Measurements from ENCODE around the gene SOS1. TPM values are rescaled to one million over a fixed set of nuclear protein-coding genes. Genes with fewer than 3 reads are reported as not detected.

The SOS1 gene
- total RNA-seq, 4 donors from 2014 or later: 38.7 to 49.1 (median 40.8) TPM

GRCh38 chr2:39007875-39008504, 112.9 kb downstream of the SOS1 start:
- Histone ChIP-seq H3K4me1 (no peaks in the 10 kb centered on the region), H3K27ac (no peak overlapping the region), H3K36me3 (peaks cover 0 to 77% (median 0%) of the 10 kb centered on the region in 3 donors), H3K4me3 (no peak overlapping the region), H3K27me3 (no peaks in the 10 kb centered on the region), H3K9me3 (no peaks in the 10 kb centered on the region)
- no peak for TF ChIP-seq CTCF (IDR thresholded peaks at IDR 0.05)
- TF ChIP-seq POLR2A (IDR thresholded peaks at IDR 0.05): no peak
- DNase-seq: no peak

GRCh38 chr2:39000552-39000951, 120.3 kb downstream of the SOS1 start:
- H3K27ac ChIP-seq: no peak overlapping the region
- H3K27me3 ChIP-seq: no peaks in the 10 kb centered on the region
- H3K4me3 ChIP-seq: no peak overlapping the region
- TF ChIP-seq CTCF (IDR thresholded peaks at IDR 0.05): no peak
- H3K36me3 ChIP-seq: peaks cover 0 to 59% (median 0%) of the 10 kb centered on the region in 3 donors
- H3K9me3 ChIP-seq: no peaks in the 10 kb centered on the region
- no peaks in the 10 kb centered on the region for H3K4me1 ChIP-seq
- DNase-seq: no peak

DNA sequence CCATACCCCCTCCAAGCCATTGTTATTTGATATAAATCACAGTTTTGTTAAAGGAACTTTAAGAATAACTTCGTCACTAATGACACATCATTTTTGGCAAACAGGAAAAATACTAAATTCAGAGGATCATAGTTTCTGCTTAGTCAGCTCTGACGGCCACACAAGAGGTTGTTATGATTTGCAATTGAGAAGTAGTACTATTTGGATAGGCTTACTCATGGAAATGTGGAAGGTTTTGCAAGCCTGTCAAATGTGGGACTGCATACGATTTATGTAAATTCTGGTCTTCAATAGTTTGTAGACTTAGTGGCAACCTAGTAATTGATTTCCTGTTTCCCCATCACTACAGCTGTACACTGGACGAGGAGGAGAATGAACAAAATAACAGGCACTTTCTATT, 123.1 kb downstream of the SOS1 start:
- H3K27me3 ChIP-seq: no peaks in the 10 kb centered on the region
- no peak overlapping the region for H3K4me3 ChIP-seq
- DNase-seq: no peak
- no peak overlapping the region for H3K27ac ChIP-seq
- TF ChIP-seq POLR2A (IDR thresholded peaks at IDR 0.05) (no peak), CTCF (IDR thresholded peaks at IDR 0.05) (no peak)
- H3K4me1 ChIP-seq: no peaks in the 10 kb centered on the region
- H3K36me3 ChIP-seq: peaks cover 0 to 65% (median 0%) of the 10 kb centered on the region in 3 donors
- H3K9me3 ChIP-seq: no peaks in the 10 kb centered on the region

DNA sequence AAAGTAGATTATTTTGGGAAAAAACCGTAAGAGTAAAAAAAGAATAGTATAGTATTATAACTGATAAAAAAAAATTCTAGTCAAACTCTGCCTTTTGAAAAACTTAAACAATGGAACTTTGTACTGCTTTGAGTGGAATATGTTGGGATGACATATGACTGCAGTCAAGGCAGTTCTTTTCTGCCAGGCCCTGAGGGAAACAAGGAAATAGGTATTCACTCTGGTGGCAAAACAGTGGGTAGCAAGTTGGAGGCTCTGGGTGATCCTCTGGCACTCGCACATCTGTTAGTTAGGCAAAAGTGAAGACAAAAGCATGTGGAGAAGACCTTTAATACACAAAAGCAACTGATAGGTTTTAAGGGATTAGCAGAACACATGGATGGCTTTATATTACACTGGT, 129.0 kb downstream of the SOS1 start:
- peaks cover 0 to 45% (median 0%) of the 10 kb centered on the region in 3 donors for H3K36me3 ChIP-seq
- H3K4me1 ChIP-seq: no peaks in the 10 kb centered on the region
- no peak overlapping the region for H3K27ac ChIP-seq
- no peaks in the 10 kb centered on the region for H3K27me3 ChIP-seq
- DNase-seq: no peak
- no peak for TF ChIP-seq POLR2A (IDR thresholded peaks at IDR 0.05)
- TF ChIP-seq CTCF (IDR thresholded peaks at IDR 0.05): no peak
- no peaks in the 10 kb centered on the region for H3K9me3 ChIP-seq
- H3K4me3 ChIP-seq: no peak overlapping the region

- H3K27ac ChIP-seq: no peak overlapping the region
- no peak for TF ChIP-seq CTCF (IDR thresholded peaks at IDR 0.05)
- TF ChIP-seq POLR2A (IDR thresholded peaks at IDR 0.05): no peak
- H3K27me3 ChIP-seq: no peaks in the 10 kb centered on the region
- DNase-seq: no peak
- no peaks in the 10 kb centered on the region for H3K4me1 ChIP-seq
- H3K4me3 ChIP-seq: no peak overlapping the region
- H3K36me3 ChIP-seq: peaks cover 0 to 43% (median 0%) of the 10 kb centered on the region in 3 donors
- H3K9me3 ChIP-seq: no peaks in the 10 kb centered on the region
Measured at GRCh38 chr2:38988716-38989115, 132.1 kb downstream of the SOS1 start.

GRCh38 chr2:38982498-38982897, 138.4 kb downstream of the SOS1 start:
- H3K27ac ChIP-seq: no peak overlapping the region
- TF ChIP-seq POLR2A (IDR thresholded peaks at IDR 0.05): no peak
- no peak for TF ChIP-seq CTCF (IDR thresholded peaks at IDR 0.05)
- H3K4me3 ChIP-seq: no peak overlapping the region
- H3K4me1 ChIP-seq: no peaks in the 10 kb centered on the region
- no peaks in the 10 kb centered on the region for H3K27me3 ChIP-seq
- peaks cover 0 to 28% (median 0%) of the 10 kb centered on the region in 3 donors for H3K36me3 ChIP-seq
- DNase-seq: no peak
- no peaks in the 10 kb centered on the region for H3K9me3 ChIP-seq

Measured in Peyer's patch (tissue), 4 donors.